Measurements from ENCODE around the gene SPR. TPM values are rescaled to one million over a fixed set of nuclear protein-coding genes. Genes with fewer than 3 reads are reported as not detected.

The SPR gene
- total and polyA plus RNA-seq, 2 donors (not counting 3 experiments of a cell fraction or from before 2014, with no cell fraction given): 22.0 to 27.6 TPM

DNA sequence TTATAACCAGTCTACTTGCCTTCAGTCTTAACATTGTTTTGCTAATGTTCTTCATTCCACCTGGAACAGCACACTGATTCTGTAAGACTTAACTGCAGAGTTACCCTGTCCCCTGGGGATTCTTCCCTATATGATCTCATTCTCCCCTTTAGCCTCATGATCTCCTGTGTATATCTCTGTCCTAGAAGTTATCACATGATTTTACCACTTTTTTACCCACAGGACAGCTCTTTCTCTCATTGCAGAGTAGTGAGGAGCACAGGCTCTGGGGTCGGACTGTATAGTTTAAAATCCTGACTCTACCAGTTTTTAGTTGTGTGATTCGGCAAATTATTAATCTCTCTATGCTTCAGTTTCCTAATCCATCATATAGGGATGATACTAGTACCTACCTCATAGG lies 47.1 kb upstream of the SPR start:
- no peak overlapping the region for H3K4me3 ChIP-seq (replicated peaks in 1 of 3; ENCODE audit: insufficient read depth in 1 of 3, low read depth in 1 of 3, low read length in 3 of 3)
- H3K9me3 ChIP-seq (replicated peaks; ENCODE audit: control insufficient read depth, insufficient read depth, low read length): no peaks in the 10 kb centered on the region
- no peak for FAIRE-seq
- H3K9me1 ChIP-seq (replicated peaks; ENCODE audit: control insufficient read depth, extremely low read depth, insufficient read depth, low read length): no peaks in the 10 kb centered on the region
- no peak overlapping the region for H3K9ac ChIP-seq (replicated peaks; ENCODE audit: extremely low read depth, insufficient read depth, low read length)
- H3K27me3 ChIP-seq (ENCODE audit: control insufficient read depth in 2 of 2, insufficient read depth in 2 of 2, low read length in 2 of 2): peaks cover 7 to 16% of the 10 kb centered on the region in 2 experiments
- dilution Hi-C loops (cut with MboI; ENCODE audit: extremely low pct_ligation_motif_present, low sequenced_read_pairs) (no loop called here), intact Hi-C loops (cut with micrococcal nuclease) (no loop called here)
- CTCF ChIA-PET: interaction anchor here (1.3 kb wide), 1 partner anchor 70 kb away, joined by 3 read pairs; no protein-coding TSS in a partner anchor
- H2AFZ ChIP-seq (ENCODE audit: low read depth, low read length): no peak overlapping the region
- no peak overlapping the region for H3K27ac ChIP-seq (ENCODE audit: insufficient read depth, low read depth, low read length)
- BruUV-seq (replicated peaks): no TSS peak
- DNase-seq (ENCODE audit: low read depth, low spot score): no peak
- no peaks in the 10 kb centered on the region for H3K36me3 ChIP-seq (ENCODE audit: control insufficient read depth in 2 of 2, extremely low read depth in 1 of 2, insufficient read depth in 2 of 2, low read length in 2 of 2)
- H3K4me2 ChIP-seq (ENCODE audit: insufficient read depth, low read length): no peak overlapping the region
- TF ChIP-seq EZH2 (IDR thresholded peaks at IDR 0.05; ENCODE audit: borderline replicate concordance, low read depth, low read length, severe bottlenecking) (no peak), FOS (IDR thresholded peaks at IDR 0.05; ENCODE audit: borderline replicate concordance, insufficient read depth, low read length) (no peak), GATA2 (IDR thresholded peaks at IDR 0.05; ENCODE audit: insufficient read depth, insufficient read length, low read depth, low read length) (no peak), POLR2AphosphoS5 (IDR thresholded peaks at IDR 0.05; ENCODE audit: insufficient read depth, low read depth, low read length) (no peak), POLR2A (IDR thresholded peaks at IDR 0.05; ENCODE audit: low read depth, low read length) (no peak), JUN (IDR thresholded peaks at IDR 0.05; ENCODE audit: borderline replicate concordance, insufficient read depth, insufficient read length, low read depth) (no peak), MYC (IDR thresholded peaks at IDR 0.05; ENCODE audit: low read depth, low read length) (no peak)
- TF ChIP-seq, protein P1, sequence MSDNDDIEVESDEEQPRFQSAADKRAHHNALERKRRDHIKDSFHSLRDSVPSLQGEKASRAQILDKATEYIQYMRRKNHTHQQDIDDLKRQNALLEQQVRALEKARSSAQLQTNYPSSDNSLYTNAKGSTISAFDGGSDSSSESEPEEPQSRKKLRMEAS (IDR thresholded peaks at IDR 0.05; ENCODE audit: insufficient read depth, insufficient read length): no peak
- TF ChIP-seq, protein P2, sequence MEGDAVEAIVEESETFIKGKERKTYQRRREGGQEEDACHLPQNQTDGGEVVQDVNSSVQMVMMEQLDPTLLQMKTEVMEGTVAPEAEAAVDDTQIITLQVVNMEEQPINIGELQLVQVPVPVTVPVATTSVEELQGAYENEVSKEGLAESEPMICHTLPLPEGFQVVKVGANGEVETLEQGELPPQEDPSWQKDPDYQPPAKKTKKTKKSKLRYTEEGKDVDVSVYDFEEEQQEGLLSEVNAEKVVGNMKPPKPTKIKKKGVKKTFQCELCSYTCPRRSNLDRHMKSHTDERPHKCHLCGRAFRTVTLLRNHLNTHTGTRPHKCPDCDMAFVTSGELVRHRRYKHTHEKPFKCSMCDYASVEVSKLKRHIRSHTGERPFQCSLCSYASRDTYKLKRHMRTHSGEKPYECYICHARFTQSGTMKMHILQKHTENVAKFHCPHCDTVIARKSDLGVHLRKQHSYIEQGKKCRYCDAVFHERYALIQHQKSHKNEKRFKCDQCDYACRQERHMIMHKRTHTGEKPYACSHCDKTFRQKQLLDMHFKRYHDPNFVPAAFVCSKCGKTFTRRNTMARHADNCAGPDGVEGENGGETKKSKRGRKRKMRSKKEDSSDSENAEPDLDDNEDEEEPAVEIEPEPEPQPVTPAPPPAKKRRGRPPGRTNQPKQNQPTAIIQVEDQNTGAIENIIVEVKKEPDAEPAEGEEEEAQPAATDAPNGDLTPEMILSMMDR (IDR thresholded peaks at IDR 0.05; ENCODE audit: extremely low read depth in 1 of 2, insufficient read depth in 1 of 2, low read depth in 1 of 2, low read length in 2 of 2): no peak
- POLR2A ChIA-PET: no interaction called here
- no peaks in the 10 kb centered on the region for H3K79me2 ChIP-seq (ENCODE audit: control insufficient read depth, insufficient read depth, low read length)
- no peaks in the 10 kb centered on the region for H4K20me1 ChIP-seq (replicated peaks; ENCODE audit: control insufficient read depth, extremely low read depth, insufficient read depth, low read length)
- no peaks in the 10 kb centered on the region for H3K4me1 ChIP-seq (ENCODE audit: control insufficient read depth, extremely low read depth, insufficient read depth, low read length)
